C4-2B (cell line): ENCODE data around the gene SH3BP2.

Experiments
- CTCF ChIP-seq: fragments of 450-650 bp; conservative IDR thresholded peaks from 2 replicates; pipeline ENCODE4 v1.5.1; 2017; ENCODE audit warnings: mild to moderate bottlenecking
- ZFX ChIP-seq: fragments of 450-650 bp; IDR thresholded peaks from 2 replicates; pipeline ENCODE4 v1.6.1; 2017

- no peak for TF ChIP-seq CTCF
- TF ChIP-seq ZFX: no peak
These were observed 19.9 kb downstream of the SH3BP2 start for GRCh38 chr4:2812612-2813354.
